ENCODE data around the gene KCNJ6. TPM values are rescaled to one million over a fixed set of nuclear protein-coding genes. Genes with fewer than 3 reads are reported as not detected.

The KCNJ6 gene
- total and polyA plus RNA-seq, 4 donors, result 0.01 TPM; not detected in 3

- Histone ChIP-seq H3K9me3 (ENCODE audit: control insufficient read depth in 4 of 4, low read length in 3 of 4) (no peaks in the 10 kb centered on the region), H3K27me3 (ENCODE audit: control insufficient read depth in 4 of 4, insufficient read depth in 4 of 4, low read length in 3 of 4) (peaks cover 0 to 3% (median 0%) of the 10 kb centered on the region in 4 donors), H3K4me1 (ENCODE audit: control insufficient read depth in 4 of 4, insufficient read depth in 4 of 4, low read length in 3 of 4) (no peaks in the 10 kb centered on the region), H3K9ac (ENCODE audit: low read depth in 1 of 2, low read length in 2 of 2) (no peak overlapping the region), H3K27ac (ENCODE audit: low read depth in 1 of 2, low read length in 2 of 2) (no peak overlapping the region), H3K36me3 (ENCODE audit: control insufficient read depth in 4 of 4, insufficient read depth in 3 of 4, low read depth in 1 of 4, low read length in 3 of 4) (no peaks in the 10 kb centered on the region), H3K4me3 (ENCODE audit: low read depth in 1 of 3, low read length in 3 of 3) (no peak overlapping the region)
- DNase-seq (ENCODE audit: low spot score), result no peak
- WGBS, result 57% methylated on average over 11 of the region's 11 CpGs
- TF ChIP-seq MAX (IDR thresholded peaks at IDR 0.05) (no peak), YY1 (IDR thresholded peaks at IDR 0.05) (no peak), HNF4G (IDR thresholded peaks at IDR 0.05) (no peak), FOXA1 (IDR thresholded peaks at IDR 0.05) (no peak), RXRA (IDR thresholded peaks at IDR 0.05) (no peak), FOXA2 (IDR thresholded peaks at IDR 0.05) (no peak), EGR1 (IDR thresholded peaks at IDR 0.05; ENCODE audit: low read depth in 2 of 2) (no peak), TAF1 (conservative IDR thresholded peaks at IDR 0.05) (no peak), REST (IDR thresholded peaks at IDR 0.05) (no peak), RAD21 (IDR thresholded peaks at IDR 0.05) (no peak), SP1 (IDR thresholded peaks at IDR 0.05) (no peak), GABPA (IDR thresholded peaks at IDR 0.05 in 1 of 2, conservative IDR thresholded peaks at IDR 0.05 in 1 of 2) (no peak), NR2F2 (IDR thresholded peaks at IDR 0.05) (no peak), JUND (IDR thresholded peaks at IDR 0.05) (no peak), ATF3 (IDR thresholded peaks at IDR 0.05) (no peak), CTCF (IDR thresholded peaks at IDR 0.05; ENCODE audit: low read depth, low read length, missing input control) (no peak), HNF4A (conservative IDR thresholded peaks at IDR 0.05) (no peak), ZBTB33 (IDR thresholded peaks at IDR 0.05) (no peak)
Observed at GRCh38 chr21:37800456-37801061, 115.7 kb downstream of the KCNJ6 start.

All from liver (tissue), 9 donors.